LNCaP clone FGC (cell line): ENCODE data around the gene SOX5.

ENCODE experiments used
- DNase-seq: peaks from one replicate; pipeline ENCODE4 v3.0.0-alpha.2; 2011; ENCODE audit warnings: low read depth
- H3K4me3 ChIP-seq: 2 replicates; pipeline ENCODE4 v1.5.1; 2011; ENCODE audit warnings: mild to moderate bottlenecking, low read depth, low read length, control low read depth
- CTCF ChIP-seq: IDR thresholded peaks from 2 replicates; pipeline ENCODE4 v1.5.1; 2012; ENCODE audit warnings: mild to moderate bottlenecking; ENCODE audit not compliant: control insufficient read depth, insufficient read depth; ENCODE audit errors: extremely low read depth

The SOX5 gene

GRCh38 chr12:23753628-23754365 is 195.7 kb downstream of the SOX5 start:
- no peak overlapping the region for H3K4me3 ChIP-seq
- DNase-seq, result no peak
- TF ChIP-seq CTCF, result no peak

- no peak for DNase-seq
- H3K4me3 ChIP-seq, result no peak overlapping the region
- TF ChIP-seq CTCF, result no peak
These were observed 197.2 kb downstream of the SOX5 start for GRCh38 chr12:23752245-23752644.

GRCh38 chr12:23751641-23752040 is 197.8 kb downstream of the SOX5 start:
- DNase-seq, result no peak
- no peak overlapping the region for H3K4me3 ChIP-seq
- TF ChIP-seq CTCF, result no peak

- no peak for TF ChIP-seq CTCF
- DNase-seq, result no peak
- H3K4me3 ChIP-seq, result no peak overlapping the region
These were observed 198.5 kb downstream of the SOX5 start for GRCh38 chr12:23750923-23751322.

GRCh38 chr12:23744696-23745095 is 204.8 kb downstream of the SOX5 start:
- no peak for TF ChIP-seq CTCF
- H3K4me3 ChIP-seq, result no peak overlapping the region
- DNase-seq, result no peak

GRCh38 chr12:23742574-23742973 is 206.9 kb downstream of the SOX5 start:
- TF ChIP-seq CTCF, result no peak
- H3K4me3 ChIP-seq, result no peak overlapping the region
- DNase-seq, result no peak

- H3K4me3 ChIP-seq, result no peak overlapping the region
- DNase-seq, result no peak
- no peak for TF ChIP-seq CTCF
These were observed 218.0 kb downstream of the SOX5 start for GRCh38 chr12:23731493-23731892.
